Upper lobe of right lung (tissue), 1 donor: ENCODE results near the gene CRYAA. TPM values are rescaled to one million over a fixed set of nuclear protein-coding genes. Genes with fewer than 3 reads are reported as not detected.
"Not testable (repeated sequence)": the region's sequence is repeated elsewhere in the genome, so short reads cannot be mapped to it uniquely, and the experiment has no call there.

Experiments
- ATAC-seq: fragments of 200-7000 bp; cut with Tn5 transposase; one replicate; pipeline ENCODE4 v1.9.1; 2020; ENCODE audit warnings: mild to moderate bottlenecking, moderate library complexity
- DNase-seq: peaks from one replicate; pipeline ENCODE4 v3.0.0-alpha.2; 2020
- H3K27ac ChIP-seq: fragments of 200-600 bp; one replicate; pipeline ENCODE4 v1.8.0; 2022
- H3K27me3 ChIP-seq: fragments of 200-600 bp; one replicate; pipeline ENCODE4 v1.8.0; 2022; ENCODE audit warnings: mild to moderate bottlenecking
- H3K36me3 ChIP-seq: fragments of 200-600 bp; one replicate; pipeline ENCODE4 v1.8.0; 2022
- H3K4me1 ChIP-seq: fragments of 200-600 bp; one replicate; pipeline ENCODE4 v1.8.0; 2022
- H3K4me3 ChIP-seq: fragments of 200-600 bp; one replicate; pipeline ENCODE4 v1.8.0; 2022; ENCODE audit warnings: mild to moderate bottlenecking
- H3K9me3 ChIP-seq: fragments of 200-600 bp; one replicate; pipeline ENCODE4 v1.8.0; 2022
- intact Hi-C: fragments of 100-400 bp; cut with DNase I; formaldehyde crosslinking; loops from one replicate; pipeline ENCODE4 v1.11.0; 2022
- total RNA-seq: library from RNA; stranded (reverse); fragmentation: NEBNext Ultra II Directional; extraction: Animal tissue kit (Norgen Biotek cat#: 25700); gene quantifications from one replicate; pipeline ENCODE4 v1.2.1, GENCODE V29; 2021
- donor health status: DM: no; HTN: yes; CAD: no; lungs with severe emphysema.

CRYAA gene
- total RNA-seq, 1 donor from 2014 or later, result not detected

- intact Hi-C loops, H3K27ac ChIP-seq, H3K36me3 ChIP-seq, H3K4me1 ChIP-seq, H3K9me3 ChIP-seq, DNase-seq, ATAC-seq, H3K4me3 ChIP-seq, H3K27me3 ChIP-seq: not testable (repeated sequence)
These were observed 3.1 kb upstream of the CRYAA start for GRCh38 chr21:43165734-43166133.

DNA sequence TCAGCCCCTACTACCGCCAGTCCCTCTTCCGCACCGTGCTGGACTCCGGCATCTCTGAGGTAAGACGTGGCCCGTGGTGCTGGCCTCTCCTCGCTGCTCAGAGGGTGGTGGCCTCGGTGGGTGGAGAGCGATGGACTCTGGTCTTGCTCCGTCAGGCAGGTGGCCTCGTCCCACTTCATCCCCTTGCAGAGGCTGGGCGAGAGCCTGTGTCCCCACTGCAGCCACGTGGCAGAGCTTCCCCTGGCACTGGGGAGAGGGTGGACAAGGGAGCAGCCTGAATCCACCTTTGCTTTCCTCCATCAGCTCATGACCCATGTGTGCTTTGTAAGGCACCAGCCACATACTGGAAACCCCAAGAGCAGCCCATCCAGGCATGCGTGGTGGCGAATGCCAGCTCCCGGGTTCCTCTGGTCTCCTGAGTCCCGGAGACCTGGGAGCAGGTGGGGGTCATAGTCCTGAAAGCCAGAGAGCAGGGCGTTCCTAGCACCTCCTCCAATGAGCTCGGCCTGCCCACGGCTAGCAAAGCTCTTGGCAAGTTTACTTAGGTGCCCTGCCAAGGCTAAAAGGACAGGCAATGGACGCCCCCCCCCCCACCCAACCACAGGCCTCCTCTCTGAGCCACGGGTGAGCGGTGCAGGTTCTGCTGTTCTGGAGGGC, 550 bp downstream of the CRYAA start:
- H3K27ac ChIP-seq, H3K4me1 ChIP-seq, DNase-seq, H3K4me3 ChIP-seq, H3K36me3 ChIP-seq, intact Hi-C loops, H3K9me3 ChIP-seq, H3K27me3 ChIP-seq: not testable (repeated sequence)
- ATAC-seq, result peak; percentile 26

DNA sequence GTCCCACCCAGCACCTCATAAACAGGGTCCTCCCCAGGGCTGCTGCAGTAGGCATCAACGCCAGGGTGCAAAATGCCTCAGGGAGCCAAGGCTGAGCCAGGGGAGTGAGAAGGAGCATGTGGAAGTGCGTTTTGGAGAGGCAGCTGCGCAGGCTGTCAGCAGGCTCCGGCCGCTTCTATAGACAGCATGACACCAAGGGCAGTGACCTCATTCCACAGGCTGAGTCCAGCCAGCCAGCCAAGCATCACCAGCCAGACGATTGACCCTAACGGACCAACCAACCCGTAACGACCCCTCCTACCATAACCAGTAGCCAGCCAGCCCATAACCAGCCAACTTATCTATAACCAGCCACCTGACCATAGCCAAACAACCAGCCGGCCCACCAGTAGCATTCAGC, 1.1 kb downstream of the CRYAA start:
- intact Hi-C loops, ATAC-seq, H3K4me1 ChIP-seq, H3K27me3 ChIP-seq, DNase-seq, H3K9me3 ChIP-seq, H3K4me3 ChIP-seq, H3K27ac ChIP-seq, H3K36me3 ChIP-seq: not testable (repeated sequence)

- H3K27ac ChIP-seq, H3K9me3 ChIP-seq, intact Hi-C loops, H3K36me3 ChIP-seq, H3K27me3 ChIP-seq, H3K4me1 ChIP-seq, ATAC-seq, DNase-seq, H3K4me3 ChIP-seq: not testable (repeated sequence)
These were observed 4.0 kb downstream of the CRYAA start for GRCh38 chr21:43172812-43173211.

GRCh38 chr21:43173438-43173837, 4.6 kb downstream of the CRYAA start:
- DNase-seq, H3K36me3 ChIP-seq, H3K27me3 ChIP-seq, H3K4me1 ChIP-seq, ATAC-seq, H3K27ac ChIP-seq, intact Hi-C loops, H3K4me3 ChIP-seq, H3K9me3 ChIP-seq: not testable (repeated sequence)

GRCh38 chr21:43173930-43174329, 5.1 kb downstream of the CRYAA start:
- ATAC-seq, H3K4me1 ChIP-seq, DNase-seq, H3K27ac ChIP-seq, intact Hi-C loops, H3K36me3 ChIP-seq, H3K4me3 ChIP-seq, H3K27me3 ChIP-seq, H3K9me3 ChIP-seq: not testable (repeated sequence)

DNA sequence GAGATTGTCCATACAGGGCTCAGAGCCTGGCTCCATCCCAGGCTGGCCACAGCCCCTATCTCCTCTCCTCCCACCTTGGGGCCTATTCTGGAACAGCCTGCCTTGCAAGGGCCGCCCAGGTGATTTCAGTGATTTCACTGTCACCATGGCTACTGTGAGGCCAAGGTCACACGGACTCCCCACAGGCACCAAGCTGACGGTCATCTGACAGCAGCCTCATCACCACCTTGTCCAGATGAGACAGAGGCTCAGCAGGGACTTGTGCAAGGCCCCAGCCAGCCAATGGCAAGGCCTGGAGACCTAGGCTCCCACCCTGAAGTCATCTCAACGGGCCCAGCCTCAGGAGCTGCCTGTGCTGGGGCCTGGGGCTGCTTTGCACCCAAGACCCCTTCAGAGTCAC, 6.2 kb downstream of the CRYAA start:
- ATAC-seq, H3K27ac ChIP-seq, H3K27me3 ChIP-seq, H3K36me3 ChIP-seq, H3K4me1 ChIP-seq, intact Hi-C loops, H3K9me3 ChIP-seq, H3K4me3 ChIP-seq, DNase-seq: not testable (repeated sequence)

DNA sequence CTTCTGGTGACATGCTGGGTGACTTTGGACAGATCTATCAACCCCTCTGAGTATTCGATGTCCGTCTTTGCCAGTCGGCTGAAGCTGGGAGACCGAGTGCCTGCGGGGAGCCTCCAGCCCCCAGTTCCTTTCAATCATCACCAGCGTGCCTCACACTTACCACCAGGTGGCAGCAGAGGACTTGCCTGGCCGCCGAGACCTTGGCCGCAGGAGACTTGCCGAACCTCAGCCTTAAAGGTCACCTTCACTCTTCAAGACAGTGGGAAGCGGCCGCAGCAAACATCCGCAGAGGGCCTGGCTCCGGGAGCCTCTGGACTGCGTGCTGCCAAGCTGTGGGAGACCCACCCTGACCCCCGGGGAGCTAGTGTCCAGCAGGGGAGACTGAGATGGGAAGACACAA, 7.8 kb downstream of the CRYAA start:
- ATAC-seq, result peak; percentile 88

GRCh38 chr21:43177043-43177906, 8.5 kb downstream of the CRYAA start:
- H3K9me3 ChIP-seq, H3K4me3 ChIP-seq, DNase-seq, H3K27me3 ChIP-seq, H3K4me1 ChIP-seq, intact Hi-C loops, H3K36me3 ChIP-seq, H3K27ac ChIP-seq: not testable (repeated sequence)
- peak; percentile 81 for ATAC-seq

More for the DNA sequence above, 7.8 kb downstream of the CRYAA start:
- H3K9me3 ChIP-seq, H3K4me1 ChIP-seq, H3K27me3 ChIP-seq, H3K36me3 ChIP-seq, DNase-seq, H3K4me3 ChIP-seq, H3K27ac ChIP-seq, intact Hi-C loops: not testable (repeated sequence)

GRCh38 chr21:43178175-43178826, 9.5 kb downstream of the CRYAA start:
- H3K4me1 ChIP-seq, H3K9me3 ChIP-seq, H3K27ac ChIP-seq, H3K4me3 ChIP-seq, H3K36me3 ChIP-seq, intact Hi-C loops, H3K27me3 ChIP-seq, DNase-seq: not testable (repeated sequence)
- ATAC-seq, result peak; percentile 41

- not testable (repeated sequence) for ATAC-seq
These were observed 12.2 kb downstream of the CRYAA start for GRCh38 chr21:43181033-43181432.

DNA sequence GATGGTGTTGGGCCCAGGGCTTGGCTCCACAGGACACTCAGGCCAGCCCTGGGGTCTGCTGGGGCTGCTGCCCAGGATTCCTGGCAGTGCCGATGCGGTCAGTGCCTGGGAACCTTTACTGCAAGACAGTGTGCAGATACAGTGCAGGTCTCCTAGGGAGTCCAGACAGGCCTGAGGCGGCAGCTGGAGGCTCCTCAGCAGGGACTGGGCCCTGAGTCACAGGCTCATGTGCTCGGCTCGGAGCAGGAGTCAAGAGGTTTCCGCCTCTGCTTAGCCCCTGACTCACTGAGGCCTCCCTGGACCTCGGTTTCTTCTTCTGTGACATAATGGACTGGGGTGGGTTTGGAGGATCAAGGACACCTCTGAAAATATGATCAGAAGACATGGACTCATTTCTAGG, 18.5 kb downstream of the CRYAA start:
- H3K9me3 ChIP-seq, intact Hi-C loops, ATAC-seq: not testable (repeated sequence)

More at GRCh38 chr21:43181033-43181432, 12.2 kb downstream of the CRYAA start:
- H3K27ac ChIP-seq, H3K9me3 ChIP-seq, intact Hi-C loops, H3K4me3 ChIP-seq, H3K36me3 ChIP-seq, DNase-seq, H3K4me1 ChIP-seq, H3K27me3 ChIP-seq: not testable (repeated sequence)

More for the DNA sequence above, 18.5 kb downstream of the CRYAA start:
- DNase-seq, H3K27ac ChIP-seq, H3K27me3 ChIP-seq, H3K36me3 ChIP-seq, H3K4me3 ChIP-seq, H3K4me1 ChIP-seq: not testable (repeated sequence)
